DMS153 treated with DMSO at 0.1 percent for 48 hours (cell line): ENCODE results near the gene P2RX5.

Experiments
- DNase-seq: peaks from one replicate; lab custom pipeline; 2025; ENCODE audit not compliant: unreplicated experiment; lab: John Stamatoyannopoulos, UW

Gene P2RX5

GRCh38 chr17:3627769-3628167 is 68.2 kb downstream of the P2RX5 start:
- no peak for DNase-seq

- no peak for DNase-seq
Observed at GRCh38 chr17:3626831-3627768, 68.9 kb downstream of the P2RX5 start.
